HG03457 (cell line): ENCODE results near the gene KIF6.

Experiments
- ATAC-seq: cut with Tn5 transposase; IDR thresholded peaks from one replicate; pipeline ENCODE4 v1.9.1; 2021; ENCODE audit warnings: moderate number of reproducible peaks; ENCODE audit not compliant: unreplicated experiment

KIF6 gene

DNA sequence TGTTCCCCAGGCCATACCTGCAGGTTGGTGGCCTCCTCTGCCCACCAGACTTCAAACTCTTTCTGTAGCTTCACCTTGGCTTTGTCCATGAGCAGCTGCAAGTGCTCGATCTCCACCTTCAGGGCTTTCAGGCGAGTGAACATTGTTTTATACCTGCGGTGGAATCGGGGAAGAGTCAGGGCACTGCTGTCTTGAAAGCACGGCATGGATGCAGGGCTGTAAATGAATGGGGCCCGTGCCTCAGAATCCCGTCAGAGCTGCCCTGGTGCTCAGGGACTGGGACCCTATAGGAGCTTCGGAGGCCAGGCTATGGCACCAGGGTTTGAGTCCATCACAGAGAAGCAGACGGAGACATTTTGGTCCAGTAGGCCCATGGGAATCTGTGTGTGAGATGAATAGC is 364.8 kb downstream of the KIF6 start:
- ATAC-seq, result no peak

DNA sequence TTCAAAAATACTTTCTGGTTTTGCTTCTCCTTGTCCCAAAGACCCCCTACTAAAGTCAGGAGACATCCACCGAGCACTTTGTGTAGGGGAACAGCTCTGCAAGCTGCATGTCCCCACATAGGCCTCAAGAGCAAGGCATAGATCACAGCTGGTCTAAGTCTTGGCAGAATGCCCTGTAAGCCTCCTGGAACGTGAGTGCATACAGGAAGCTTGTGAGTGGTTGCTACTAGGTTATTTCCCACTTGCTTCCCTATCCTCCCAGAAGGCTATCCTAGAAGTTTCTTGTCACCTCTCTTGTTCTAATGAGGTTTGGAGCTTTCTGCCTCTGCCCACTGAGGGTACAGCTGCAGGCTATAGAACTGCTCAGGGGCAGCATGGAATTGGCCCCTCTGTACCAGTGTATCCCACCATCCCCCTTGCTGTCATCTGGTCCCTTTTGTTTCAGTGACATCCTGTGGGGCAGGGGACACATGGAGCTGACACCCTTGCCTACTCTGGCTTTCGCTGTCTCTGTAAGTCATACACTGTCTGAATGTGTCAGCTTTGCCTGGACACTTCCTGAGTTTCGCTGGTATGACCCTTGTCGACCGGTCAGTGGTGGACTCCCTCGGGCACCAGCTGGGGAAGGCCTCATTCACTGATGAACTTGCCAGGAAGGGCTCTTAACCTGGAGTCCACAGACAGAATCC is 367.1 kb downstream of the KIF6 start:
- no peak for ATAC-seq

DNA sequence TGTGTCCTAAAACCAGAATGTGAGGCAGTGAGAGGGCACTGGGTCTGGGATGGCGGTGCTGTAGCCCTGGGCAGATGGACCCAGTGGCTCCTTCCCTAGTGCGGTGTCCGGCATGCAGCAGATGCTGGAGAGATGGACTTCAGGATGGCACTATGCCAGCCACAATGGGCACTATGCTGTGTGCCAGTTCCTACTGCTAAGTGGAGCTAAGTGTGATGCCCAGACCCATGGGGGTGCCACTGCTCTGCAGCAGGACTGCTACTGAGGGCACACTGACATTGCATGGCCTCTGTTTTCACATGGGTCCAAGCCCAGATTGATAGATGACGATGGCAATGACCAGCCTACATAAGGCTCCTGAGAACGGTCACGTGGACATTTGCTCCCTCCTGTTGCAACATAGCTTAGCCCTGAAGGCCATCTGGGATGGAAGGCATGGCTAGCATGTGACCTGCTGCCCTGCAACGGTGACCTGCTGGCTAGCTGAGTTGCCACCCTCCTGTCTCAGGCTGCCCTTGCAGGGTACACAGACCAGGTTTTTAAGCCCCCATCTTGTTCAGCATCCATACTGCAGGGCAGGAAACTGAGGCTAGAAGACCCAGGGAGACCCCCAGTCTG is 371.4 kb downstream of the KIF6 start:
- ATAC-seq, result no peak

DNA sequence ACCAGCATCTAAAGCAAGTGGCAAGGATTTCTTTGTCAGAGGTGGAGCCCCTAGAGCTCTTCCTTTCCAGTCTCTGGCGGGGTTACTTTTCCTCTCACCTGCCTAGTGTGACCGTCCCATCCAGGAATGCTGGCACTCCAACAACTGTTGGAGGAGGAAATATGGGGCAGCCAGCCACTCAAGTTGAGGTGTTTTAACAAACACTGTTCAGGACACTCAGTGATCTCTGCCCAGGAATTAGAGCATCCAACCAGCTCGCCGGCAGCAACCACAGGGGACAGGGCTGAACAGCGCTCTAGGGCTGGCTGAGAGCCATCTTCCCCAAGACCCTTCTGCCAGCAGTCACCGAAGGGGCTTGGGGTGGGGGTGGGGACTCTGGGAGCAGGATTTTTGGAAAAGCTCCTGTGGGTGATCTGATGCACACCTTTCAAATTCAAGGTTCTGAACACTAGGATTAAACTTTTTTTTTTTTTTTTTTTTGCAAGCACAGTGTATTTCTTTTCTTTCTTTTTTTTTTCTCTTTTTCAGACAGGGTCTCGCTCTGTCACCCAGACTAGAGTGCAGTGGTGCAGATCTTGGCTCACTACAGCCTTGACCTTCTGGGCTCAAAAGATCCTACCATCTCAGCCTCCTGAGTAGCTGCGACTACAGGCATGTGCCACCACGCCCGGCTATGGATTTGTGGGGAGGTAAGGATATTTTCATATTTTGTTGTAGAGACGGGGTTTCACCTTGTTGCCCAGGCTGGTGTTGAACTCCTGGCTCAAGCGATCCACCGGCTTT is 374.3 kb downstream of the KIF6 start:
- ATAC-seq, result no peak

DNA sequence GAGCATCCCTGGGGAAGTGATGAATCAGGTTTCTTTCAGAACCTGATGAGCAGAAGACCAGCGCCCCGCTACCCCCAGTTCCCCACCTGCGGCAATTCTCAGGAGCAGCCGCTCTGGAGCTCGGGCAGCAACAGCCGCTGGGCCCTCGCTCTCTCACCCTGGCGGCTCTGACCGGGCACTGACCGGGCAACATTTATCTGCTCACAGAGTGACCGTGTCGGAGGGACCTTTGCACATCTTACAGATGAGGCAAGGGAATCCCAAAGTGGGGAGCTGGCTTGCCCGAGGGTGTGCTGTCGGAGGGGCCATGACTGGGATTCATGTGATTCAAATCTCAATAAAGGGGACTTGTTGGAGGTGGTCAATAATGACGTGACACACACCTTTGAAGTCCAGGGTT is 376.5 kb downstream of the KIF6 start:
- no peak for ATAC-seq

DNA sequence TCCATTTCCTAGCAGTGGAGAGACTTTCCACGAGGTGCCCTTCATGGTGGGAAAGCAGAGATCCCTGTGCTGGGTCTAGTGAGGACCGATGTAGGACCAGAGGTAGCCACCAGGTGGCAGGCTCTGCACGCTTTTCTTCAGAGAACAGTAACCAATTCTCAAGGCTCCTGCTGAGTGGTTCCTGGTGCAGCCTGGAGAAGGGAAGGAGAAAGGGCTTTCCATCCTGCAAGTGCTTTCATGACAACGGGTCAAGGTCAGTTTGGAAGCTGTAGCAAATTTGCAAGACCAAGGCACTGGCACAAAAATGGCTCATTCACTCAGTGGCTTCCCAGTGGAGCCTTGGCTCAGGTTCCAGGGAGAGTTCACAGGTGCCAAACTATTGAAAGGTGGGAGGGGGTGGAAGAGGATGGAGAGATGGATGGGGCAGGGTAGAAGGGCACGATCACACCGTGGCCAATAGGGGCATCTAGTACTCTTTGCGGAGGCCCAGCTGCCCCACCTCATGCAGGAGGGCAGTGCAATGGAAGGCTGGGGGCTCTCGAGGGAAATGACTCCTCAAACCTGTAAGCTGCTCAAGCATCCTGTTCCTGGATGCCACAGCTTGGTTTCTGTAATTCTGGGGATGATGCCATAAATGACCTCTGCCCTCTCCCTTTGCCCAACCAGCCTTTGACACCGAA is 377.2 kb downstream of the KIF6 start:
- ATAC-seq, result no peak

DNA sequence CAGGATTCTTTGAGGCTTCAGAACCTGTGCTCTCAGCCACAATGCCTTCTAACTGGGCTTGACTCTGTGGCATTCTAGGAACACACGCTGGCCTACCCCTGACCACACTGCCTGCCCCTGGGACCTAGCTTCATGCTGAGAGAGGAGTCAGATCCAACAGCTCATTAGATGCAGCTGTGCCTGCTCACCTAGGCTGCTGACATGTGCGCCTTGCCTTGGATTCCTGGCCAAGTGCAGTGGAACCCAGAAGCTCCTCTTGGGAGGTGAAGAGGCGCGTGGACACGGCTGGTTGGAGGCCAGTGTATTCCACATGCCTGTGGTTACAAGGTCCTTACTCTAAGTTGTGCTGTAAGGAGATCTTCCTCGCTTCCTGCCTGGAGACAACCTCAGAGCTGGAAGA is 378.0 kb downstream of the KIF6 start:
- ATAC-seq, result no peak

DNA sequence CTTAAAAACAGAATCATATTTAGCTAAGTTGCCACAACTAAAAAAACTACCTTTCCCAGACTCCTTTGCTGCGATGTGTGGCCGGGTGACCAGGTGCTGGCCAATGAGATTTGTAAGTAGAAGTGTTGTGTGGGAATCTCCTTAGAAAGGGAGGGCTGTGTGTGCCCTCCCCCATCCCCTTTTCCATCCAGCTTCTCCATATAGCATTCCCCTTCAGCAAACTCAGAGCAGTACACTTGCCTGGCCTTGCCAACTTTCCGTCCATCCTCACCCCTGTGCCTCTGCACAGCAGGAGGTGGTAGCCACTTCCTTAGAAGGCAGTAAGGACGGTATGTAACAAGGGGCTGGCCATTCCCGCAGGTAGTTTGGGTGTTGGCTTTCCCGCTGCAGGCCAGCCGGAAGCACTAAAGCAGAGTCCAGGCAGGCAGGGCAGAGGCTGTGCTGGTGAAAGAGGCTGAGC is 380.4 kb downstream of the KIF6 start:
- ATAC-seq, result no peak

DNA sequence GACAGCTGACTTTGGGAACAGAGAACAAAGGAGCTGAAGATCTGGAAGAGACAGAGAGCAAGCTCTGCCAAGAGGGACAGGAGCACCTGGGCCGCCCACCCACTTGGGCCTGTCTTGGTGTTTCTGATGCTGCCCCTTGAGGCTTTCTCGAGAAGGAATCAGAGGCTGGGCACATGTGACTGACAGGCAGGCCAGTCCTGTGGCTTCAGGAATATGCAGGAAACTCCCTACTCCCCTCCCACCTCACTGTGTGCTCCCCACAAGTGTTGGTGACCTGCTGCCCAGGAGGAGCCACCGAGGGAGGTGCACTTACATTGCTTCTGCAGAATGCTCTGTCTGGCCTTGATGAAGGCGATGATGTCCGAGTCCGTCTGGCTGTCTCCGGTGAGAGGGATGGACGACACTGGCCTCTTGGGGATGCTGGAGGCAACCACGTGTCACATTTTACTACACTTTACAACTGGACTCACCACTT is 381.8 kb downstream of the KIF6 start:
- ATAC-seq, result no peak

DNA sequence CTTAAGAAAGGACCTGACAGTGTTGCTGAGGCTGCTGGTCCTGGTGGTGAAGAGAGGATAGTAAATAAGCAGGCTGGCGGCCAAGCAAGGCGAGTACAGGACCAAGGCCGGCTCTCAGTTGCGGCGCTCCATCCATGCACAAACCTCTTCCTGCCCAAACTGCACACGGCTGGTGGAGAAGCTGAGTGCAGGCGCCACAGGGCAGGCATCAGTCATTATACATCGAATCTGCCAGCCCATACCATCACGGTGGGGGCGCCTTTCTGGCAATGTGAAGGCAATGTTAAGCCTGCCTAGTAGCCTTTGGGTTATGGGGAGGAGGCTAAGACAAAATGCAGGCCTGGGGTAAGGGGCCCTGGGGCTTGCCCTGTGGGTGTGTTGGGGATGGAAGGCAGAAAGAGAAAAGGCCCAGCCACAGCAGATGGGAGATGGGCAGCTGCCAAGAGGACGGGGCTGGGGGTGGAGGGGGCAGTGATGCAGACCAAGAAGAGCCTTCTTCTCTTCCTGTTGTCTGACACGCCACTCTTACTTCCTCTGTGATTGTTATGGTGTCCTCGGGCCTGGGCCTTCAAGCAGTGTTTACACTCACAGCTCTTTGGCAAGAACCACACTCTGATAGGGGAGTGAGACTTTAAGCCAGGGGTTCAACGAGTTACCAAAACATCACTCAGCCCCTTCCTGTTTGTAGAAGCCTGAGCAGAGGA is 382.4 kb downstream of the KIF6 start:
- no peak for ATAC-seq

DNA sequence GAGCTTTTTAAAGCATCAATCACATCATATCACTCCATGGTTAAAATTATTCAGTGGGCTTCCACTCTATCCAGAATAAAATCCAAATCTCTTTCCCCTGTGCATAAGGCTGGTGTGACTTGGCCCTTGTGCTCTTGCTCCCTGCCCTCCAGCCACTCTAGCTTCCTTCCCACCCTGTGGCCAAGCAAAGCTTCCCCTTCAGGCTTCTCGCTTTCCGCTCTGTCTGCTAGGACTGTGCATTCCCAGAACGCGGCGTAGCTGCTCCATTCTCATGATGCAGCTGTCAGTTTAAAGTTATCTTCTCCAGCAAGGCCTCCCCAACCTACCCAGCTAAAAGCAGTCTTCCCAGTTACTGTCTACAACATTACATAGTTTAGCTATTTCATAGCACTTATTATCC is 383.3 kb downstream of the KIF6 start:
- ATAC-seq, result no peak

DNA sequence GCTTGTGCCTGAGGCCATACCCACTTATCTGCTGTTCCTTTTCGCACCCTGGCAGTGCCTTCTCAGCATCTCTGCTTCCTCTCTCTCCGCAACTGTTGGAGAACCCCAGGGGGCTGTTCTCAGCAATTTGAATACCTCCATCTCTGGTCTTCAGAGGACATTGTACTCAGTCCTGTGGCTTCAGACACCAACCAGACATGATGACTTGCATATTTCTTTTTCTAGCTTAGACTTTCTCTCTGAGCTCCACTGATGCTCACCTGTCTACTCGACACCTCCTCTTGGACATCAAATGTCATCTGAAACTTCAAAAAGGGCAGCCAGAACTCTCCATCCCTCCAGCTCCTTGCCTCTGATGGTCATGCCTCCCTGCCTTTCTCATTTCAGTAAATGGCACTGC is 383.9 kb downstream of the KIF6 start:
- no peak for ATAC-seq

DNA sequence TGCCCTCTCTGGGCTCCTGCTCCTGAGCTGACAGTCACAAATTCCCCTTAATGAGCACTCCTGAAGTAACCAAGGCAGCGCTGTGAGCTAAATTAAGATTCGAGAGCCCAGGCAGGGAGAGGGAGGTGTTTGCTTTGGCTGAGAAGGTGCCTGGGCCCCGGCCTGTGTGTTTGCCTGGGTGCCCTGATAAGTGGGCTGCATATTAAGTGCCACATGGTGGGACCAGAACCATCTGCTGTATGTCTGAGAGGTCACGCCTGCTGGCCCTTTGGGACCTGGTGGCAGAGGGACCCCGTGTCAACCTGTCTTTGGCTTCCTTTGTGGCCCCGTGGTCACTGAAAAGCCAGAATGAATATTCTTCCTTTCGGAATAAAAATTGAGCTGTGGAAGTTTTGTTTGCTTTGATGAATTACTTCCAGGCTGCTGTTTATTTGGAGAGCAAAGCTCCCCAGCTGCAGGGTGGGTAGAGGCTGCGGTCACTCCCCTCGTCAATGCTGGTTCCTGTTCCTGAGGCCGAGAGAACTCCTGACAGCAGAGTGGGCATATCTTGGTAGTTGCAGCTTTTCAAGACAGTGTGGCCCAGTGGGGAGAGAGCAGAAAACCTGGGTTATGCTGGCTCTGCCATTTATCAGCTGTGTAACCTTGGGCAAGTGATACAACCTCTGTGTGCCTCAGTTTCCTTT is 385.2 kb downstream of the KIF6 start:
- ATAC-seq, result no peak

DNA sequence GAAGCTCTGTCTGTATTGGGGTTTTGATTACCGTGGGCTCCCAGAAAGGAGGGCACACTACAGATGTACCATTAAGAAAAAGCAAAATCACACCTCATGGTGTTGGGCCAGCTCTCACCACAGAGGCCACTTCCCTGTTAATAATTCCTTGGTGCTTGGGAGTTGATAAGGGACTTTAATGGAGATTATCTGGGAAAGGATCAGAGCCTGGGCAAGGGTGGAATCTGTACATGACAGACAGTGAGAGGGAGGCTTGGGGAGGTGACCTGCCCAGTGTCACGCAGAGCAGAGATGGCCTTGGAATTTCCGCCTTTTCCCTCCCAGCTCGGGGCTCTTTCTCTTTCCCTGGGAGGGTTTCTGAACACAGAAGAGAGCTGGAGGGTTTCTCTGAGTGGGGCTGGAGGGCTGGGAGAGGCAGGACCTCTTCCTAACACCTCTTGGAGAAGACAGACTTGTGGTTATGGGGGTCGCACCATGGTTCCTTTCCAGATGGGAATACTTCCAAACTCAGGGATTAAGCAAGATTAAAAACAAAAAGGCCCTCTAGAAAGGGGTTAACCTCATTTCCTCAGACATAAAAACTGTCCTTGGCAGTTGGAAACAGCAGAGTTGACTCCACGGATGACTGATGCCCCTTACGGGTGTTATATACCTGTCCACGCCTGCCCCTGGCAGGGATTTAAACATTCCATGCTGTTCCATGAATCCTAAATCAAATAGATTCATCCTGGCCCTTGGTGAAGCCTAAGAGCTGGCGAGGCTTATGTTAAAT is 385.9 kb downstream of the KIF6 start:
- ATAC-seq, result no peak

DNA sequence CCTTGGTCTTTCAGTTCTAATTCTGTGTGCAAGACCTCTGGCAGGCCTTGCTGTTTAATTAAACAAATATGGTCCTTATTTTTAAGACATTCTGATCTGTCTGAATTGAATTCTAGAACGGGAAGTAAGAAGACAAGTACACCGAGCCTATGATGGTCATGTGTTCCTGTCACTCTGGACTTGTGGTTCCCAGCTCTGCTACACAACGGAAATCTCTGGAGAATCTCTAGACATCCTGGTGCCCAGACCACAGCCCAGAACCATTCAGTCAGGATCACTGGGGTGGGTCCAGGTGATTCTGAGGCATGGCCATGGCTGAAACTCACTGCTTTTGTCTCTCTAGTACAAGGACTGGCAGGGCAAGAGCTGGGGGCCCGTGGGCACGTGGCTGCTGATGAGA is 386.8 kb downstream of the KIF6 start:
- no peak for ATAC-seq

DNA sequence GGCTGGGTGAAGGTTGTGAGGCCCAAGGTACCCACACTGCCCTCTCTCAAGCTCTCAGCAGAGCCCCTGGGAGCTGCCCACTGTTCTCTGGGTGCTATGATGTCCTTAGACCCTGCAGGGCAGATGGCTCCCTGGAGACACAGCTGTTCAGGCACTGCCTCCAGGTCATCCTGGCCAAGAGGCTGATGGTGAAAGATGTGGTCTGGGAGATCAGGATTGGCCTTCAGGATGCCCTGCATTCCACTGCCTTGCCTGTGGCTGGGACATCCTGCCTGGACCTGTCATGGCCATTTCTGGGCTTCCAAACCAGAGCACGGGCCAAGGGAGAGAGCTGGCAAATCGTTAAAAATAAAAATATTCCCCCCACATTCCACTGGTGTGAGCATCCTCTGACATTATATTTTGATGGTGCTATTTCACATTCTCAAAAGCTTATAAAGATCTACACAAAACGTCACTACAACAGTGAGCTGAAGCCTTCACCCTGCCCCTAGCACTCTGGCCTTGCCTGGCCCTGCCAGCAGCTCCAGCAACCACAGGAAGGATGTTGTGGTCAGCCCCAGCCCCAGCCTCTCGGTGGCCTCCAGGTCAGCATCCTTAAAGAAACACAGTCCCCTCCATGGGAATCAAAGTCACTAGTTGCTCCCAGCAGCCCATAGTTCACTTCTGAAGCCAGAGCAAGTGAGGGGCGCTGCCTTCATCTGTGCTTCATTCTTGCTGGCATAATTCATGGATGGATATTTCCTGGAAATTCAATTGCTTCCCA is 389.2 kb downstream of the KIF6 start:
- no peak for ATAC-seq

DNA sequence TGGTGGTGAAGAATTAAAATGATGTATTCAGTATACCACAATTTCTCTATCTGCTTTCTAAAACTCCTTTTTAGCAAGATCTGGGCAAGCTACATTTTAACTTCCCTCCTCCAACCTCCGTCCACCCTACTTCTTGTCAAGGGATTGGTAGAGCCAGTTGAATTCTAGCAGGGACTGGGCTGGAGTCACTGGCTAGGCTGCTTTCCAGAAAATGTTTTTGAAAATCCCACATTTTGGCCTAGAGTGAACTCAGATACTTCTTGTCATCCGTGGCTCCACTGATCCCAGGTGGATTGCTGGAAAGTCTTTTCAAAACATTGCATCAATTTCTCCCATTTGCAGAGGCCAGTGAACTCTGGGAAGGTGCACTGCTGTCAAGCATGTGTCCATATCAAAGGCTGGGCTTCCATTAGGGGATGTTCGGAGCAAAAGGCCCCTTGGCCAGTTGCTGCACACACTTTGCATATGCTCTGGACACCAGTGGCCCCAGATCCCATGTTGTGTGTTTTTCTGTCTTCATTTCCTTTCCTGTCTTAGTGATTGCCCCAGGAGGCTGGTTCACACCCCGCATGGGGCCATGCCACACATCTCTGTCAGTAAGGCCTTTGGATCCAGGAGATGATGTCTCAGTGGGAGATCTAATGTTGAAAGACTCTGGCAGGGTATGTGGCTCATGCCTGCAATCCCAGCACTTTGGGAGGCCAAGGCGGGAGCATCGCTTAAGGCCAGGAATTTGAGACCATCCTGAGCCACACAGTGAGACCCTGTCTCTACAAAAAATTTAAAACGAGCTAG is 391.4 kb downstream of the KIF6 start:
- ATAC-seq, result no peak

DNA sequence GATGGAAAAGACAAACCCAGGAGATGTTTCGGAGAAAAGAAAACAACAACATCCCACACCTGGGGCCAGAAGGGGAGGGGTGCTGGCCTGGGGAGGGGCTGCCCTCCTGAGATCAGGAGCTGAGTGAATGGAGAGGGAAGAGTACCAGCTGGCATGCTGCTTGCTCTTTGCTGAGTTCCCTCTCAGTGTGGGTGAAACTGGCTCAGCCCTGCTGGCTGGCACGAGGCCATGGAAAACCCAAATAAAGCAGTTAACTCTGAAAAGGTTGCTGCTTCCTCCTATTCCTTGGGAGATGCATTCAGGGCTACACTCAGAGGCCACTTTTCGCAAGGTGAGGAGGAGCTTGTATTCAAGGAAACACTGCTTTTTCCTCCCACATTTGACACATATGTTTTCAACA is 394.7 kb downstream of the KIF6 start:
- no peak for ATAC-seq
